Uterus (tissue), 2 donors: ENCODE measurements around the gene WNT16.

Experiments used
- CTCF ChIP-seq, 4 experiments: fragments of 200-600 bp in 2 of 4; fragments of 450-650 bp in 2 of 4; sonication (generic) in 2 of 4; IDR thresholded peaks; one replicate each; pipeline ENCODE4 v1.5.1; 2016 to 2019; ENCODE audit warnings: antibody characterized with exemption in 4 of 4, mild to moderate bottlenecking in 2 of 4, moderate library complexity in 1 of 4
- POLR2A ChIP-seq, 2 donors: fragments of 450-650 bp; IDR thresholded peaks; one replicate each; pipeline ENCODE4 v1.6.1; 2016; ENCODE audit warnings: antibody characterized with exemption in 2 of 2, mild to moderate bottlenecking in 1 of 2, moderate library complexity in 1 of 2

- TF ChIP-seq CTCF (IDR thresholded peaks at IDR 0.05) (no peak), POLR2A (IDR thresholded peaks at IDR 0.05) (no peak)
Measured at GRCh38 chr7:121385800-121386179, 57.0 kb downstream of the WNT16 start.
